Small intestine (tissue), 7 donors: ENCODE measurements around the gene DLK1. TPM values are rescaled to one million over a fixed set of nuclear protein-coding genes. Genes with fewer than 3 reads are reported as not detected.

Experiments used
- DNase-seq, 2 donors: peaks; one replicate each; pipeline versions ENCODE4 v3.0.0 to v3.0.0-alpha.2; 2013
- FAIRE-seq: peaks from 2 replicates; lab custom pipeline; 2012; peaks lifted over from hg19 to GRCh38; lab: Jason Lieb, UNC
- H3K27ac ChIP-seq, 3 donors: one replicate each; pipeline ENCODE4 v1.5.1; 2013; ENCODE audit warnings: low read length in 2 of 3, mild to moderate bottlenecking in 2 of 3, control low read depth in 1 of 3, inconsistent platforms in 1 of 3, low read depth in 1 of 3, moderate library complexity in 1 of 3
- H3K27me3 ChIP-seq, 3 donors: one replicate each; pipeline ENCODE4 v1.6.1; 2013; ENCODE audit warnings: low read length in 3 of 3, inconsistent platforms in 1 of 3; ENCODE audit not compliant: control insufficient read depth in 3 of 3, insufficient read depth in 3 of 3
- H3K36me3 ChIP-seq, 3 donors: one replicate each; pipeline ENCODE4 v1.6.1; 2013; ENCODE audit warnings: low read length in 3 of 3, inconsistent platforms in 1 of 3, low read depth in 1 of 3, mild to moderate bottlenecking in 1 of 3, moderate library complexity in 1 of 3; ENCODE audit not compliant: control insufficient read depth in 3 of 3, insufficient read depth in 2 of 3
- H3K4me1 ChIP-seq, 3 donors: one replicate each; pipeline ENCODE4 v1.6.1; 2013; ENCODE audit warnings: low read length in 2 of 3, inconsistent platforms in 1 of 3, low read depth in 1 of 3, mild to moderate bottlenecking in 1 of 3, moderate library complexity in 1 of 3; ENCODE audit not compliant: control insufficient read depth in 3 of 3, insufficient read depth in 2 of 3
- H3K4me3 ChIP-seq, 3 donors: one replicate each; pipeline ENCODE4 v1.5.1; 2013; ENCODE audit warnings: low read length in 3 of 3, control low read depth in 1 of 3, inconsistent platforms in 1 of 3, low read depth in 1 of 3, mild to moderate bottlenecking in 1 of 3, moderate library complexity in 1 of 3
- H3K9me3 ChIP-seq, 2 donors: one replicate each; pipeline ENCODE4 v1.6.1; 2013; ENCODE audit warnings: low read depth in 1 of 2, low read length in 1 of 2; ENCODE audit not compliant: control insufficient read depth in 2 of 2, insufficient read depth in 1 of 2
- WGBS, 3 donors: extraction: QIAGEN DNeasy Blood & Tissue Kit; methylation state at CpG; one replicate each; pipeline ENCODE4 v1.1.7; 2013; 5-methylcytosine and 5-hydroxymethylcytosine counted together
- polyA plus RNA-seq, 4 donors: library from polyadenylated mRNA; stranded (reverse) in 3 of 4; unstranded in 1 of 4; fragments of 200-250 nt in 3 of 4; fragments of 120-200 nt in 1 of 4; gene quantifications; one replicate each; pipeline versions ENCODE4 v1.2.1 to v1.2.3, GENCODE V29; 2013
- donor health status: healthy with polysubstance abuse.
- donor health status: control.
- donor health status: control.
- donor health status: Bipolar disorder and iron deficiency.
- donor health status: healthy.

The DLK1 gene
- polyA plus RNA-seq, 4 donors = 0.04 to 7.9 (median 0.72) TPM

DNA sequence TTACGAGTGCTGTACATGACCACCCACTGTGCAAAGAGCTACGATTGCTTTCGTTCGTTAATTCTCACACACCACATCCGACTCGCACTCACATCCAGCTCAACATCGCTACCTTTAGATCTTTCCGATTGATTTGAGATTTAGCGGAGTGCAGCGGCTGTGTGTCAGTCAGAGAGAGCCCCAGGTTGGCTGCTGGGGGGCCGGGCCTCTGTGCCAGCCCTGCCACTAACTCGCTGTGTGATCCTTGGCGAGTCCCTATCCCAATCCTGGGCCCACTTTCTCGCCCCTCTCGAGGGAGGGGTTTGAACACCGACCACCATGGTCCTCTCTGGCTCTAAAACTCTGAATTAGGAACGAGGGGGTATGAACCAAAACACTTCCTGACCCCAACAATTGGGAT lies 8.6 kb downstream of the DLK1 start:
- no peak for DNase-seq
- H3K4me1 ChIP-seq = no peaks in the 10 kb centered on the region
- 83 to 90% (median 84%) methylated on average over 17 of the region's 17 CpGs for WGBS, 3 donors
- H3K4me3 ChIP-seq = no peak overlapping the region
- no peak for FAIRE-seq
- no peaks in the 10 kb centered on the region for H3K9me3 ChIP-seq
- H3K36me3 ChIP-seq = no peaks in the 10 kb centered on the region
- H3K27me3 ChIP-seq = peaks cover 0 to 18% (median 0%) of the 10 kb centered on the region in 3 donors
- H3K27ac ChIP-seq = no peak overlapping the region

DNA sequence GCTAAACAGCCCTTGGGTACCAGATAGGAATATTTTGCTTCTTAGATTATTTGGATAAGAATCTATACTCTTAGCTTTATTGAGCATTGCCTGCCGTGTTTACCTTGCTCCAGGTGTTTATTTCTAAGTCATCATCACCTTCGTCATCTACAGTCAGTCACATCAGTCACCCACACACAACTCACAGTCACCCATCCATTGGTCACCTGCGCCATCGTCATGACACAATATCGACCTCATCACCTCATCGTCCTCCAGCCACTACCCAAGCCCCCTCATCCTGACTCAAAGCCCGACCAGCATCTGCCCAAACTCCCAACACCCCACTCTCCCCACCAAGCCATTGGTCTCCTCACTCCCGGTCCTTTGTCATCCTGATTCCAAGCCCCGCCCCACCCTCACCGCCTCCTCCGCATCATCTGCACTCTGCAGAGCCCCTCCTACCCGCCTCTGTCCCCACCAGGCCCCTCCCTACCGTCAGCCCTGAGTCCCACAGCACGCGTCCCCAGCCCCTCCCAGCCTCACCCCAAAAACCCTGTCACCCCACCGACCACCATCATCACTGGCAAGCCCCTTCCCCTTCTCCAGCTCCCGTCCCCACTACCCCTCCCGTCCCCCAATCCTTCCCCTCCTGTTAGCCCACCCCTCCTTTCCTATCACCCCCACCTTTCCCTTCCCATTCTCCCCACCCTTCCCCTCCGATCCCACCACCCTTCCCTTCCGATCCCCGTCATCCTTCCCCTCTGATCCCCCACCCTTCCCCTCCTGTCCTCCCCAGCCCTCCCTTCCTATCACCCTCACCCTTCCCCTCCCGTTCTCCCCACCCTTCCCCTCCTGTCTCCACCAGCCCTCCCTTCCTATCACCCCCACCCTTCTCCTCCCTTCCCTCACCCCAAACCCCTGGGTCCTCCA lies 9.8 kb downstream of the DLK1 start:
- no peaks in the 10 kb centered on the region for H3K4me1 ChIP-seq
- H3K27me3 ChIP-seq = peaks cover 0 to 8% (median 0%) of the 10 kb centered on the region in 3 donors
- H3K27ac ChIP-seq = no peak overlapping the region
- DNase-seq = no peak
- H3K4me3 ChIP-seq = no peak overlapping the region
- H3K36me3 ChIP-seq = no peaks in the 10 kb centered on the region
- peaks cover 0 to 7% of the 10 kb centered on the region in 2 donors for H3K9me3 ChIP-seq
- WGBS, 3 donors = 40 to 55% (median 54%) methylated on average over 22 of the region's 22 CpGs
- FAIRE-seq = no peak

GRCh38 chr14:100737526-100737925 lies 10.8 kb downstream of the DLK1 start:
- no peaks in the 10 kb centered on the region for H3K4me1 ChIP-seq
- H3K27ac ChIP-seq = no peak overlapping the region
- FAIRE-seq (no peak), DNase-seq (no peak)
- peaks cover 0 to 6% (median 0%) of the 10 kb centered on the region in 3 donors for H3K27me3 ChIP-seq
- WGBS, 3 donors = 77 to 85% (median 82%) methylated on average over 17 of the region's 17 CpGs
- peaks cover 0 to 7% of the 10 kb centered on the region in 2 donors for H3K9me3 ChIP-seq
- no peaks in the 10 kb centered on the region for H3K36me3 ChIP-seq
- no peak overlapping the region for H3K4me3 ChIP-seq

DNA sequence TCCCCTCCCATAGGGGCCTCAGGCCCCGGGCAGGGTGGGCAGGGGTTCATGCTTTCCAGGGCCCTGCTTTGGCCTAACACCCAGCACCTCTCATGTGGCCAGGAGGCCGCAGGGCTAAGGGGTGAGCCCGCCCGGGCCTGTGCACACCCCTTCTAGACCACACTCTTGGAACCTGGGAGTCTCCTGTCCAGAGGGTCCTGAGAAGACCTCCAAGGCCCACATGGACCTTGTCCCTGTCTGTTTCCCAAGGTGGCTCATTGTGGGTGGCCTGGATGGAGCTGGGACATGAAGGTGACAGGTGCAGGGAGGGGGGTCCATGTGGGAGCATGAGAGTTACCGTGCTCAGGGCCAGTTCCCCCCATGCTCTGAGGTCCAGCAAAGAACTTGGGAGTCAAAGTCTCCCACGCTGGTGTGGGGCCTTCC lies 11.6 kb downstream of the DLK1 start:
- H3K27me3 ChIP-seq = peaks cover 0 to under 1% (median 0%) of the 10 kb centered on the region in 3 donors
- no peaks in the 10 kb centered on the region for H3K36me3 ChIP-seq
- 73 to 87% (median 82%) methylated on average over 6 of the region's 6 CpGs for WGBS, 3 donors
- FAIRE-seq (no peak), DNase-seq (no peak)
- no peaks in the 10 kb centered on the region for H3K4me1 ChIP-seq
- H3K4me3 ChIP-seq = no peak overlapping the region
- peaks cover 0 to 7% of the 10 kb centered on the region in 2 donors for H3K9me3 ChIP-seq
- H3K27ac ChIP-seq = no peak overlapping the region

DNA sequence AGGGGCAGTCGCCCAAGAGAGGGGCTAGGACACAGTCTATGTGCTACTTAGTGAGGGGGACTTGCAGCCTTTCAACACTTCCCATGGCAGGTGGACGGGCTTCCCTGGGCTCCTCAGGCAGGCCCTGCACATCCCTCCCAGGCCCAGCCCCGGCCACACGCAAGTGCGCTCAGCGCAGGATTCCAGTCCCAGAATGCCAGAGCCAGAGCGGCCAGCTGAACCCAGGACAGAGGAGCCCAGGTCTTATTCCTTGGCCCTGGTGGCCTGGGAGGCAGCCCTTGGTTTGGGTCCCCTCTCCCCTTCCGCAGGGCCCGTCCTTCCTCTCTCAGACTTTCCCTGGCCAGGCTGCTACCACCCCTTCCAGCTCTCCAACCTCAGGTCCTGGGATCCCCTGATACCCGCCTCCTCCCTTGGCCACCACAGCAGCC lies 12.0 kb downstream of the DLK1 start:
- no peak for DNase-seq
- H3K9me3 ChIP-seq = peaks cover 0 to 7% of the 10 kb centered on the region in 2 donors
- H3K4me3 ChIP-seq = no peak overlapping the region
- H3K36me3 ChIP-seq = no peaks in the 10 kb centered on the region
- H3K27me3 ChIP-seq = no peaks in the 10 kb centered on the region
- no peaks in the 10 kb centered on the region for H3K4me1 ChIP-seq
- 87 to 92% (median 91%) methylated on average over 10 of the region's 10 CpGs for WGBS, 3 donors
- no peak overlapping the region for H3K27ac ChIP-seq
- FAIRE-seq = no peak

DNA sequence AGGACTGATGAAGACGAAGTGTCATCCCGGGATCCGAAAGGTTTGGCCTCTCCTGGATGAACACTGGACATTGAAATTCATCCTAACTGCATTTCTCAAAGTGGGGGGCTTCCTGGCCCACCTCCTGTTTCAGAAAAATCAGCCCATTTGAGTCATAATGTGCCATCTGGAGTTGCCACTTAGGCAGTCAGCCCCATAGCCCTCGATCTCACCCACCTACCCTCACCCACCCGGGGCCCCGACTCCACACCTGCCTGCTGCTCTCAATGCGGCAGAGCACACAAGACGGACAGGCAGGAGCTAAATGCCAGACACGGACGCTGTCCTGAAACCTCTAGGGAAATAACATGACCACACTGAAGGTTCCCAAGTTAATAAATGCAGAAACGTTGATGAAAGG lies 12.6 kb downstream of the DLK1 start:
- Histone ChIP-seq H3K27me3 (no peaks in the 10 kb centered on the region), H3K4me1 (no peaks in the 10 kb centered on the region), H3K9me3 (peaks cover 0 to 7% of the 10 kb centered on the region in 2 donors), H3K27ac (no peak overlapping the region), H3K36me3 (no peaks in the 10 kb centered on the region), H3K4me3 (no peak overlapping the region)
- DNase-seq = no peak
- whole genome bisulfite sequencing, 3 donors = 78 to 84% (median 81%) methylated on average over 11 of the region's 11 CpGs
- no peak for FAIRE-seq

DNA sequence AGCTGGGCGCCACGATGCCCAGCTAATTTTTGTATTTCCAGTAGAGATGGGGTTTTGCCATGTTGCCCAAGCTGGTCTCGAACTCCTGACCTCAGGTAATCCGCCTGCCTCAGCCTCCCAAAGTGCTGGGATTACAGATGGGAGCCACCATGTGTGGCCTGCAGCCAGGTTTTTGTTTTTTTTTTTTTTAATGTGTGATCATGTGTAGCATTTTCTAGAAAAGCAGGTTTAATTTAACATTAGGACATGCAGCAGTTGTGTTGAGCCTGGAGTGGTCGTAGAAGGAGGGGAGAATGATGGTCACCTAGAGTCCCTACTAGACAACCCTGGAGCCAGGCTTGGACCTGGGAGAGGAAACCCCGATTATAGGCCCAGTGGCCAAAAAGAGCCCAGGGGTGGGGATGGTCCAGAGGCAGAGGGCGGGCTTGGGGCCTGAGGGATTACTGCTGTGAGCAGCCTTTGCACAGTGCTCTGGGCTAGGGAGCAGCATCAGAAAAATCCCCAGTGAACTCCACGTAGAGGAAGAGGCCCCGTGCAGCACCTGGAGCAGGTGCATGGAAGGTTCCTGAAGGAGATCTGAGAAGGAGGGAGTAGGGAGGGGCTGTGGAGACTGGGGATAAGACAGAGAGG lies 13.6 kb downstream of the DLK1 start:
- DNase-seq (no peak), FAIRE-seq (no peak)
- WGBS, 3 donors = 64 to 77% (median 75%) methylated on average over 8 to 9 of the region's 9 CpGs

DNA sequence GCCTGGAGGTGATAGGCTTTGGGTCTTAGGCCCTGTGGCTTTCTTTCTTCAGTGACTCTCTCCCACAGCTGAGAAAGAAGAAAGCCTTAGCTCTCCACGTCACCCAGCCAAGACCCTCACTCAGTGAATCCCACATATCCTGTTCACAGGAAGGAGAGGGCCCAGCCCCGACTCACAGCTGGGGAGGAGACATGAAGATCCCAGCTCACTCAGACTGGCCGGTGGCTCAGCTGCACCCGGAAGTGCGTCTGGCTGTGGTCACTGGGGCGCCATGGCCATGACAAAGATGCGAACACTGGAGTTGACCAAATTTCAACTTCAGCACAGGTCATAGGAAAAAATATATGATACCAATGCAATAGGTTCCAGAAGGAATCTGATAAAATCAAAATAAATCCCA lies 14.2 kb downstream of the DLK1 start:
- FAIRE-seq (no peak), DNase-seq (no peak)
- H3K9me3 ChIP-seq = peaks cover 0 to 7% of the 10 kb centered on the region in 2 donors
- no peaks in the 10 kb centered on the region for H3K4me1 ChIP-seq
- H3K27me3 ChIP-seq = no peaks in the 10 kb centered on the region
- no peaks in the 10 kb centered on the region for H3K36me3 ChIP-seq
- H3K4me3 ChIP-seq = no peak overlapping the region
- WGBS, 3 donors = 89 to 92% (median 90%) methylated on average over 6 to 7 of the region's 7 CpGs
- no peak overlapping the region for H3K27ac ChIP-seq

More for the DNA sequence above, 13.6 kb downstream of the DLK1 start:
- H3K9me3 ChIP-seq = peaks cover 0 to 7% of the 10 kb centered on the region in 2 donors
- no peak overlapping the region for H3K27ac ChIP-seq
- H3K4me3 ChIP-seq = no peak overlapping the region
- no peaks in the 10 kb centered on the region for H3K27me3 ChIP-seq
- no peaks in the 10 kb centered on the region for H3K4me1 ChIP-seq
- no peaks in the 10 kb centered on the region for H3K36me3 ChIP-seq
